GM19438 (cell line): ENCODE results near the gene TARDBP.
A peak's percentile ranks its signal among the peaks of the same experiment; 100 is the strongest.
"Not testable (repeated sequence)": the region's sequence is repeated elsewhere in the genome, so short reads cannot be mapped to it uniquely, and the experiment has no call there.

Experiments
- ATAC-seq: cut with Tn5 transposase; IDR thresholded peaks from one replicate; pipeline ENCODE4 v1.9.1; 2021; ENCODE audit warnings: low read depth; ENCODE audit not compliant: unreplicated experiment

The TARDBP gene

DNA sequence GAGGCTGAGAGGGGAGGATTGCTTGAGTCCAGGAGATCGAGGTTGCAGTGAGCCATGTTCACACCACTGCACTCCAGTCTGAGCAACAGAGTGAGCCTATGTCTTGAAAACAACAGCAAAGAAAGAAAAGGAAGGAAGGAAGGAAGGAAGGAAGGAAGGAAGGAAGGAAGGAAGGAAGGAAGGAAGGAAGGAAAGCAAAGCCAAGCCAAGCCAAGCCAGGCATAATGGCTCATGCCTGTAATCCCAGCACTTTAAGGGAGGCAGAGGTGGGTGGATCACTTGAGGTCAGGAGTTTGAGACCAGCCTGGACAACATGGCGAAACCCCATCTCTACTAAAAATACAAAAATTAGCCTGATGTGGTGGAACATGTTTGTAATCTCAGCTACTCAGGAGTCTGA is 20.4 kb upstream of the TARDBP start:
- not testable (repeated sequence) for ATAC-seq

GRCh38 chr1:10992864-10993263 is 19.6 kb upstream of the TARDBP start:
- ATAC-seq, result no peak

DNA sequence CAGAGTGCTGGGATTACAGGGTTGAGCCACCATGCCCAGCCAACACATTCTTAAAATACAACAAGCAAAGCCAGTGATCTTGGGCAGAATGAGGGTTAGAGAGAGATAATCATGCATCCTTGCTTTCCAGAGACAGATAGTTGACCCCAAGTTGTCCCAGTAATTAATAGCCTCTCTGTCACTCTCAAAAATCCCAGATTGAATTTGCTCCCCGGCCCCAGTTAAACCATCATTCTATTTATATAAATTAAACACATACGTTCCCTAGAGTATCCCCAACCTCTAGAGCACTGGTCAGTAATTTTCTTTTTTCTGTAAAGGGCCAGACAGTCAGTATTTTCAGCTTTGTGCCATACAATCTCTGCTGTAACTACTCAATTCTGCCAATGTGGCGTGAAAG is 16.4 kb upstream of the TARDBP start:
- ATAC-seq, result no peak

DNA sequence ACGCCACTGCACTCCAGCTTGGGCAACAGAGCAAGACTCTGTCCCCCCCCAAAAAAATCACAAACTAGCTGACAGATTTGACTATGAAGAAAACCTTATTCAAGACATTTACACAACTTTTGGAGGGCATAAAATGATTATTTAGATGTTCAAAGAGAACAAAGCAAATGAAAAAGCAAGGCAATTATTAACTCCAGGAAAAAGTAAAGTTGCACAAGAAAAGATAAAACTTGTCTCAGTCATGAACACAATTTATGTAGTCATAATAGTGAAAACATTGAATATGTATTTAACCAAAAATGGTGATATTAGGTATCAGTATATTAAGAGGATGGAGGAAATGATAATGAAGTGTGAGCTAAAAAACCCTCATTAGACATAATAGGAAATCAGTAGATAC is 11.9 kb upstream of the TARDBP start:
- ATAC-seq, result no peak

GRCh38 chr1:11013160-11013531 is 692 bp downstream of the TARDBP start:
- no peak for ATAC-seq

DNA sequence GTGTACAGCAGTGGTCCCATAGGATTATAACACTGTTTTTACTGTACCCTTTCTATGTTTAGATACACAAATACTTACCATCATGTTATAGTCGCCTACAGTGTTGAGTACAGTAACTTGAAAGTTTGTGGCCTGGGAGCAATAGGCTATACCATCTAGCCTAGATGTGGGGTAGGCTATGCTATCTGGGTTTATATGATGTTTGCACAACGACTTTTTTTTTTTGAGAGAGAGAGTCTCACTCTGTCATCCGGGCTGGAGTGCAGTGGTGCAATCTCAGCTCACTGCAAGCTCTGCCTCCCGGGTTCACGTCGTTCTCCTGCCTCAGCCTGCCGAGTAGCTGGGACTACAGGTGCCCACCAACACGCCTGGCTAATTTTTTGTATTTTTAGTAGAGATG is 6.9 kb downstream of the TARDBP start:
- not testable (repeated sequence) for ATAC-seq

DNA sequence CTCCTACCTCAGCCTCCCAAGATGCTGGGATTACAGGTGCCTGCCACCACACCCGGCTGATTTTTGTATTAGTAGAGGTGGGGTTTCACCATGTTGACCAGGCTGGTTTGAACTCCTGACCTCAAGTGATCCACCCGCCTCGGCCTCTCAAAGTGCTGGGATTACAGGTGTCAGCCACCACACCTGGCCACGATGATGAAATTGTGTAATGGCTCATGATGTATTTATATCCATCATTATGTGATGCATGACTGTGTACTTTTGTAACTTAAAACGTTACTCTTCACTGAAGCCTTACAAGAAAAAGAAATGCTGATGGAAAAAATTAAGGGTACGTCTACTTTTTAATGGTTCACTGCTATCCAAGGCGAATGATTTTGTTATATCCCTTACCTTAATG is 7.5 kb downstream of the TARDBP start:
- no peak for ATAC-seq

- no peak for ATAC-seq
Observed at GRCh38 chr1:11023201-11023600, 10.7 kb downstream of the TARDBP start.

DNA sequence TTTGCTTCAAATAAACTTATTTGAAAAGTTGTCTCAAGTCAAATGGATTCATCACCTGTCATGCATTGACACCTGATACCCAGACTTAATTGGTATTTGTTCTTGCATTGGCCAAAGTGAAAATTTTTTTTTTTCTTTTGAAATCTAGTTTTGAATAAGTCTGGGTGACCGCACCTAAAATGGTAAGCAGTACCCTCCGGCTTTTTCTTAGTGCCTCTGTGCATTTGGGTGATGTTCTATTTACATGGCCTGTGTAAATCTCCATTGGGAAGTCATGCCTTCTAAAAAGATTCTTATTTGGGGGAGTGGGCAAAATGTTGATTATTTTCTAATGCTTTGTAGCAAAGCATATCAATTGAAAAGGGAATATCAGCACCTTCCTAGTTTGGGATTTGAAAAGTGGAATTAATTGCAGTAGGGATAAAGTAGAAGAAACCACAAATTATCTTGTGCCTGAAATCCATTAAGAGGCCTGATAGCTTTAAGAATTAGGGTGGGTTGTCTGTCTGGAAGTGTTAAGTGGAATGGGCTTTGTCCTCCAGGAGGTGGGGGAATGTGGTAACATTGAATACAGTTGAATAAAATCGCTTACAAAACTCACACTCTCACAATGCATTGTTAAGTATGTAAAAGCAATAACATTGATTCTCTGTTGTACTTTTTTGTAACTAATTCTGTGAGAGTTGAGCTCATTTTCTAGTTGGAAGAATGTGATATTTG is 11.9 kb downstream of the TARDBP start:
- no peak for ATAC-seq

GRCh38 chr1:11024874-11025203 is 12.4 kb downstream of the TARDBP start:
- ATAC-seq, result no peak

DNA sequence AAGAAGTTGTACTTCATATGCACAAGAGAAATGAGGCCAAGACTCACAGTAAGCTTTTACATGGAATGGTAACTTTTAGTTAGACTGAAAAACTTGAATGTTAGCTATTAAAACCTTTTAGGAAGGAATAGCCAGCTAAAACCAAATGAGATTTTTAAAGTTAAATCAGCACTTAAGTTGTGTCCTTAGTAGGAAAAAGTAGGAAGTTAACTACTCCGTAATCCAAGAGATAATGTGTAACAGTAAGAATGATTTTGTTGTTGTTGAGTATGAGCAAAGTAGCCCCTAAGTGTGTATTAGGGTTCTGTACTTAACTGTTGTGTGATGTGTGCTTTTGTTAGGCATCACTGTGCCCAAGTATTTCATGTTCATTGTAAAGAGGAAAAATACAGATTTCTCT is 13.2 kb downstream of the TARDBP start:
- no peak for ATAC-seq

- no peak for ATAC-seq
Observed at GRCh38 chr1:11026052-11026451, 13.6 kb downstream of the TARDBP start.

DNA sequence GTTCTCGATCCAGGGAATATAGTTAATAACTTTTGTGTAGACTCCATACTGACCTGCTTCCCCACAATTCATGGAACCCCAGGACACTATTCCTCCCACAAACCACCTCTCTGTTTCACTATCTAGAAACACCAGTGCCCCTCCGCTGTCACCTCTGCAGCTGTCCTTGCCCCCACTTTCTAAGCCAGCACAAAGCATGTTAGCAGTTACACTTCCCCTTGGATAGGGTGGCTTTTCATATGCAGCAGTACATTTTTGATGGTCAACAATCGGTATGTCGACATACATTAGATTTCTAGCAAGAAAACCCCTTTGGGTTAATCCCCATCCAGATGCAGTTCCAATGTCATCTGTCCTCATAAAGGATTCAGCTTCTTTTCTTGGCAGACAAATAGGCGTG is 14.4 kb downstream of the TARDBP start:
- no peak for ATAC-seq

GRCh38 chr1:11027316-11027715 is 14.9 kb downstream of the TARDBP start:
- ATAC-seq, result no peak

- ATAC-seq, result no peak
Observed at GRCh38 chr1:11028018-11028417, 15.6 kb downstream of the TARDBP start.

DNA sequence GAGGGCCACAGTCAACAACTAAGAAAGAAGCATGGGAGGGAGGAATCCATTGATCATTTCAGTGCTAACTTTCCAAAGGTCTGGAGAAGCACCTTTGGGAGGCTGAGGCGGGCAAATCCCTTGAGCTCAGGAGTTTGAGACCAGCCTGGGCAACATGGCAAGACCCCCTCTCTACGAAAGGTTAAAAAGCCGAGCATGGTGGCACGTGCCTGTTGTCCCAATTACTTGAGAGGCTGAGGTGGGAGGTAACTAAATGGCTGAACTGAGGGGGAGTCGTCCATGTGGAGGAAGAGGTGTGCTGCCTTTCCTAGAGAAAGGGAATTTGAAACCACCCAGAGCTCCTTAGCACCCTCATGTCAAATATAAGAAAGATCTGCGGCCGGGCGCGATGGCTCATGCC is 18.4 kb downstream of the TARDBP start:
- ATAC-seq, result no peak

DNA sequence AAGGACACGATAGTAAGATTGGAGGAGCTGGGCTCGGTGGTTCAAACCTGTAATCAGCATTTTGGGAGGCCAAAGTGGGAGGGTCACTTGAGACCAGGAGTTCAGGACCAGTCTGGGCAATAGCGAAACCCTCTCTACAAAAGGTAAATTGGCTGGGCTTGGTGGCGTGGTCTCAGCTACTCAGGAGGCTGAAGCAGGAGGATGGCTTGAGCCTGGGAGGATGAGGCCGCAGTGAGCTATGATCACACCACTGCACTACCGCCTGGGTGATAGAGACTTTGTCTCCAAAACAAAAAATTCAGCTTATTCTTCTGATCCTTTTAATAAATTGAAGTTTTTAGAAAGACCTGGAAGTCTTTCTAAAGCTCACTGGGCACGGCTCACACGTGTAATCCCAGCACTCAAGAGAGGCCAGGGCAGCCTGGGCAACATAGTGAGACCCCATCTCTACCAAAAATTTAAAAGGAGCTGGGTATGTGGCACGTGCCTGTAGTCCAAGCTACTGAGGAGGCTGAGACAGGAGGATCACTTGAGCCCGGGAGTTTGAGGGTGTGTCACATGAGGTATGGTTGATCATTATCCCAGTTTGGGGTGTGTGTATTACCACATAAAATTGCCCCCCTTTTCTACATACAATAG is 19.3 kb downstream of the TARDBP start:
- no peak for ATAC-seq

DNA sequence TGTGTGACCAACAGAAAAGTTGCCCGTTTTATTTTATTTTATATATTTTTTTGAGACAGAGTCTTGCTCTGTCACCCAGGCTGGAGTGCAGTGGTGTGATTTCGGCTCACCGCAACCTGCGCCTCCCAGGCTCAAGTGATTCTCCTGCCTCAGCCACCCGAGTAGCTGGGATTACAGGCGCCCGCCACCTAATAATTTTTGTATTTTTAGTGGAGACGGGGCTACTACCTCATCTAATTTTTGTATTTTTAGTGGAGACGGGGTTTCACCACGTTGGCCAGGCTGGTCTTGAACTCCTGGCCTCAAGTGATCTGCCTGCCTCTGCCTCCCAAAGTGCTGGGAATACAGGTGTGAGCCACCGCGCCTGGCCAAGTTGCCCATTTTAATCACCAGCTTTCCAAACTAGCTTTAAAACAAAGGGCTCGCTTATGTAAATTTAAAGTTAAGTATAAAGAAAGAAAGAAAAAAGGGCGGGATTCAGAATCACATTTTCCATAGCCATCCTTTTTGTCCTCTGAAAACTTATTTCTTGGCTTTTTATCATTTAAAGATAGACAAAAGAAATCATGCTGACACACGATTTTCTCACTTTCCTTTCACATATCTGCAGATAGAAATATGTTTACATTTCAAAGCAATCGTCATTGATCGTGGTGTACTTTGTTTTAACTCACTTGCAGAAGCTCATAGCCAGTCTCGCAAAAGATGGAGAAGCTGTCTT is 24.7 kb downstream of the TARDBP start:
- ATAC-seq, result not testable (repeated sequence)

DNA sequence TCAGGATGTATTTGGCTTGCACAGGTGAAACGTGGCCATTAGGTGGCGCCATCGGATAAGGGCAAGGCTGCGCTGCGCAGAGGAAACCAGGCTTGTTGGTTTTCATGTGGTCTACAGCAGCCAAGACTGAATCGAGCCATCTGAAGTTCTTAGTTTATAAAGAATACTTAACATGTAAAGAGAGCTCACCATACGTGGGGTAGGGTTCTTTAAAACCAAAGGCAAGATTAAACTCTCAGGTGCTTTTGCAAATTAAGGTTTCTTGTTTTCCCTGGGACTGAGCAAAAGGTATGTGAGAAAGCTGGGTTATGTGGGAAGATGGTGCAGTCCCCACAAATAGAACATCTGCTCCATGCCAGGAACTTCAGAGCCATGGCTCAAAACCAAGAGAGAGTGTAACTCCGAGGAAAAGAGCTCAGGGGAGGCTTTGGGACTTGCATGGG is 25.3 kb downstream of the TARDBP start:
- ATAC-seq, result peak; percentile 60

- ATAC-seq, result no peak
Observed at GRCh38 chr1:11039351-11040104, 27.1 kb downstream of the TARDBP start.

DNA sequence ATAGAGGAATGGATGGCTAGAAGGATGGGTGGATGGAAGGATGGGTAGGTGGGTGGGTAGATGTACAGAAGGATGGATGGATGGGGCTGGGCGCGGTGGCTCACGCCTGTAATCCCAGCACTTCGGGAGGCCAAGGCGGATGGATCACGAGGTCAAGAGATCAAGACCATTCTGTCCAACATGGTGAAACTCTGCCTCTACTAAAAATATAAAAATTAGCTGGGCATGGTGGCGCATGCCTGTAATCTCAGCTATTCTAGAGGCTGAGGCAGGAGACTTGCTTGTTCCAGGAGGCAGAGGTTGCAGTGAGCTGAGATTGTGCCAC is 27.6 kb downstream of the TARDBP start:
- ATAC-seq, result not testable (repeated sequence)
